GM12872 (cell line): ENCODE results near the gene CFAP54.

Source experiments
- TF ChIP-seq, protein P1 (sequence below): IDR thresholded peaks from 3 replicates; pipeline ENCODE4 v1.5.1; 2011; ENCODE audit warnings: low read depth, mild to moderate bottlenecking, low read length, moderate library complexity; ENCODE audit not compliant: insufficient read depth

CFAP54 gene

DNA sequence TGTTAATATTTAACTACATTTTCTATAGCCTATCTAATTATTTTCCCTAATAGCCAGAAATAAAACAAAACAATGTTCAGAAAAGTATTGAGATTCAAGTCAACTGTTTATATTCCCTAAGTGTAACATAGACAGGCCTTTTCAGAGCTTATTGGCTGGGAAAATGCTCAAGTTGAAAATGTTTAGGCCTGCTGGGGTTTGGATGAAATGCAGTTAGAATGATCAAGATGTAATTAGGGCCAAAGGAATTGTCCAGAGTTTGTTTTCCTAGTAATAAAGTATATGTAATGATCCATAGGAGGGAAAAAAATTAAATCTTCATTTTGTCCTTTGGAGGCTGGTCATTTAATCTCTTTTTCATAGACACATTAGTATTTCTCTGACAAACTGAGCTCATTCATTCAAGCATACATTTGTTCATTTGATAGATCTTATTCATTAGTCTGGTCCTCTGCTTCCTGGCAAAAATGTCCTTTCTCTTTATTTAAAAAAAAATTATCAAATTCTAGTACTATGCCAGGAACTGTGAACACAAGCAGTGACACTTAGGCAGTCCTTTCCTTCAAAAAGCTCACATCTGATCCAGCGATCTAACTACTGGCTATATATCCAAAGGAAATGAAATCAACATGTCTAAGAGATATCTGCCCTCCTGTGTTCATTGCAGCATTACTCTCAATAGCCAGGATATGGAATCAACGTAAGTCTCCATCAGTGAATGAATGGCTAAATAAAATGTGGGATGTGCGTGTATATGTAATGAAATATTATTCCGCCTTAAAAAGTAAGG is 377.6 kb downstream of the CFAP54 start:
- TF ChIP-seq, protein P1, sequence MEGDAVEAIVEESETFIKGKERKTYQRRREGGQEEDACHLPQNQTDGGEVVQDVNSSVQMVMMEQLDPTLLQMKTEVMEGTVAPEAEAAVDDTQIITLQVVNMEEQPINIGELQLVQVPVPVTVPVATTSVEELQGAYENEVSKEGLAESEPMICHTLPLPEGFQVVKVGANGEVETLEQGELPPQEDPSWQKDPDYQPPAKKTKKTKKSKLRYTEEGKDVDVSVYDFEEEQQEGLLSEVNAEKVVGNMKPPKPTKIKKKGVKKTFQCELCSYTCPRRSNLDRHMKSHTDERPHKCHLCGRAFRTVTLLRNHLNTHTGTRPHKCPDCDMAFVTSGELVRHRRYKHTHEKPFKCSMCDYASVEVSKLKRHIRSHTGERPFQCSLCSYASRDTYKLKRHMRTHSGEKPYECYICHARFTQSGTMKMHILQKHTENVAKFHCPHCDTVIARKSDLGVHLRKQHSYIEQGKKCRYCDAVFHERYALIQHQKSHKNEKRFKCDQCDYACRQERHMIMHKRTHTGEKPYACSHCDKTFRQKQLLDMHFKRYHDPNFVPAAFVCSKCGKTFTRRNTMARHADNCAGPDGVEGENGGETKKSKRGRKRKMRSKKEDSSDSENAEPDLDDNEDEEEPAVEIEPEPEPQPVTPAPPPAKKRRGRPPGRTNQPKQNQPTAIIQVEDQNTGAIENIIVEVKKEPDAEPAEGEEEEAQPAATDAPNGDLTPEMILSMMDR, result no peak

DNA sequence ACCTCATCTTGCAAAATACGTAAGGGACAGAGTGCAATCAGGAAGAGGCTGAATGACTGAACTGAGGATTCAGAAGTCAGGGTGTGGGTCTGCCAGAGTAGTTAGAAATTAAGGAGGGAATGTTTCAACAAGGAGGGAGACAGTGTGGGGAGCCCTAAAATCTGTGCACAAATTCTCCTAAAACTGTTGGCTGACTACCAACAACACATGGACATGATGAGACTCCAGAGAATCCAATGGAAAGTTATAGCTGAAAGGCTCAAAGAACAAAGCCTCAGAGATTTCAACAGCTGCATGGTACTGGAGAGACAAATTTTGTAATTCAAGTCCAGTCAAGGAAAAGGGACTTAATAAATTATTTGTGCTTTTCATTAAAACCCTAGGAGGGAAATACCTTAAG is 381.6 kb downstream of the CFAP54 start:
- TF ChIP-seq, protein P1, result no peak

DNA sequence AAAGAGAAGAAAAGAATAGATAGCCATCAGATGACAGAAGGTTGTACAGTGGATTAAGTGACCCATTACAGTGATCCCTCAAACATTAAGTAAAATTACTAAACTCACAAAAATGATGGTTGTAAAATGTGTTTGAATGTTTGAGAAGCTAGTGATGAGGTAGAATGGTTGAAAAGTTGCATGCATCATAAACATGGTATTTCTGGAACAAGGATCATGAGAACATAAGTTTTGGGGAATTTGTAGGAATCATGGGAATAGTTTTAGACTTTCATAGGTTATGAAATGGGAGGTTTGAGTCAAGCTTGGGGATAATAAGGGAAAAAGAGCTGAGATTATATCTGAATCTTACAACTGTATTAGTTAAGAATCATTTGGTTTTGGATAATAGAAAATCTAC is 383.6 kb downstream of the CFAP54 start:
- TF ChIP-seq, protein P1, result no peak

DNA sequence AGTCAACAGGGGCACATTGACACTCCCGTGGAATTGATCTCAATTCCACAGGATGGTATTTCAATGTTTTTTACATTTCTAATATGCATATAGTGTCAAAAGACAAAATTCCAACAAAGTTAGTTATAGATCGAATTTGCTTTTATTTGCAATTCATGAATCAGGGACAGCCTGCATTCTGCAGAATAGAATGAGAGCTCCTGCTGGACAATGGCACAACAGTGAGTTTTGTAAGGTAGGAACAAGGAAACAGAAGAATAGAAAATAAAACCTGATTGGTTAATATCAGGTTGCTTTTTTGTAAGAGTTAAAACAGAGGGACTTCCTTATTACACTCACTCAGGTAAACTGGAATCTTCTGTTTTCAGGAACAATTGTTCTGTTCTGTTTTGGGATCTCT is 384.8 kb downstream of the CFAP54 start:
- TF ChIP-seq, protein P1, result no peak

DNA sequence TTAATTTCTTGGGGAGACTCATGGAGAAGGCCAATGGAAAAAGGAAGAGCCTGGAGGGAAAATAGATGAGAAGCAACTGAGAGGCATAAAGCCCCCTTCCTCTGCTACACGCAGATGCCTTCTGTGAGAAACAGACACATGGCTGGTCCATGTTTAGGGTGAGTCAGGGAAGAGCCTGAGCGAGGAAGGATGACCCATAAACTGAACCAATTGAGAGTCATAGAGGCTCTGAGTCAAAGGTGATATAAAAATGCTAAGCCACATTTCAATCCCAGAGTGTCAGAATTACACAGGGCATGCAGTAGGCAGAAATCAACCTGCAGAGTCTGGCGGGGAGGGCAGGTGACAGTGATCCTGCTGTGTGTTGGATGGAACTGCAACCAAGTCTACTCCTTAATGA is 387.6 kb downstream of the CFAP54 start:
- TF ChIP-seq, protein P1, result no peak

DNA sequence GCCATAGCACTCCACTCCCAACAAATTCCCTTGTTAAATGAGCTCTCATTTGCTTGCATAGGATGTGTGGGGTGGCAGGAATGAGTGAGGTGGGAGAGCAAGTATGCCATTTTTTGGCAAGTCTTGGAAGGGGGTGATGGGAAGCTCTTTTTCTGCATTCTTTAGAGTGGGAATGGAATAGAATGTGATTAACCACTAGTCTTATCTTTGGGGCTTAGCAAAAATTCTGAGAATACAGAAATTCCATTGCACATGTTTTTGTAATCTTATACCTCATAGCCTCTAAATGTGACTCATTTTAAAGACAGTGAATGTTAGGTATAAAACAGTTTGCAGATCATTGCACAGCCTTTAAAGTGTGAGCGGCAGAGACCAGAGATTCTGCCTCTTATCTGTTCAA is 389.3 kb downstream of the CFAP54 start:
- TF ChIP-seq, protein P1, result no peak

DNA sequence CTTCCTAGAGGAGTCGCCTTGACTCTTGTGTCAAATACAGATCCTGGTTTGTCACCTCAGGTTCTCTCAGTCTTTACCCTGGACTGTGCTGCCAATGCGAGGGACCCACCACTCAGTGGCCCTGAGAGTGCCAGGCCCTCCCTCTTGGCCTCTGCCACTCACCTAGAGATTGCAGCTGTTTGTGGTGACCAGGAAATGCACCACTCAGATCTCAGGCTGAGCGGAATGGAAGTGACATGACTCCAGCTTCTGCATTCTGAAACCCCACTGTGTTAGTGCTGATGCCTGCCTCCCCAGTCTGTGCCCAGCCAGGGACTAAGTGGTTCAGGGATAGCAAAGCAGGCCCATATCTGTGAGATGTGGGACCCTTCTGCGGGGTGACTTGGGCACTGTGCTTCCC is 389.9 kb downstream of the CFAP54 start:
- TF ChIP-seq, protein P1, result no peak
